Esophagus squamous epithelium (tissue), 5 donors: Measurements from ENCODE around the gene CNTN2. TPM values are rescaled to one million over a fixed set of nuclear protein-coding genes. Genes with fewer than 3 reads are reported as not detected.

ENCODE experiments used
- DNase-seq: peaks from one replicate; lab custom pipeline; 2025; lab: John Stamatoyannopoulos, UW
- H3K27ac ChIP-seq, 4 donors: fragments of 200-600 bp; sonication (generic); one replicate each; pipeline ENCODE4 v1.5.1; 2016 to 2019; ENCODE audit warnings: mild to moderate bottlenecking in 1 of 4
- H3K27me3 ChIP-seq, 4 donors: fragments of 200-600 bp; sonication (generic); 1 replicate in 3 of 4; 2 replicates in 1 of 4; pipeline versions ENCODE4 v1.5.1 to v1.6.0; 2017 to 2021; ENCODE audit warnings: antibody characterized with exemption in 1 of 4
- H3K36me3 ChIP-seq, 3 donors: fragments of 200-600 bp; sonication (generic); one replicate each; pipeline ENCODE4 v1.5.1; 2016 to 2019
- H3K4me1 ChIP-seq, 3 donors: fragments of 200-600 bp; sonication (generic); one replicate each; pipeline ENCODE4 v1.5.1; 2017 to 2019
- H3K4me3 ChIP-seq, 4 donors: fragments of 200-600 bp; sonication (generic); 1 replicate in 3 of 4; 2 replicates in 1 of 4; pipeline ENCODE4 v1.5.1; 2016 to 2019; ENCODE audit warnings: mild to moderate bottlenecking in 2 of 4, moderate library complexity in 1 of 4
- H3K9me3 ChIP-seq, 3 donors: fragments of 200-600 bp; sonication (generic); one replicate each; pipeline ENCODE4 v1.5.1; 2016 to 2019
- CTCF ChIP-seq, 6 experiments: fragments of 450-650 bp in 4 of 6; fragments of 200-600 bp in 2 of 6; sonication (generic) in 2 of 6; IDR thresholded peaks; one replicate each; pipeline ENCODE4 v1.5.1; 2016 to 2019; ENCODE audit warnings: antibody characterized with exemption in 6 of 6, mild to moderate bottlenecking in 4 of 6, moderate library complexity in 4 of 6
- POLR2A ChIP-seq, 4 donors: fragments of 450-650 bp; IDR thresholded peaks; one replicate each; pipeline ENCODE4 v1.6.1; 2017; ENCODE audit warnings: antibody characterized with exemption in 4 of 4, mild to moderate bottlenecking in 4 of 4, moderate library complexity in 3 of 4
- WGBS, 2 donors: methylation state at CpG; one replicate each; pipeline ENCODE4 v1.1.5; 2018; 5-methylcytosine and 5-hydroxymethylcytosine counted together
- intact Hi-C: fragments of 100-400 bp; cut with DNase I; formaldehyde crosslinking; loops from one replicate; pipeline ENCODE4 v1.15.0; 2022
- total RNA-seq, 4 donors: library from RNA; depleted of rRNA; stranded (reverse); fragments of >200 nt; gene quantifications; one replicate each; pipeline ENCODE4 v1.1.0, GENCODE V29; 2016
- donor health status: DM: yes; HTN: yes; CAD: no.

CNTN2 gene
- total RNA-seq, 4 donors from 2014 or later, result 0.19 TPM; not detected in 3

GRCh38 chr1:205072286-205072685 is 29.3 kb downstream of the CNTN2 start:
- intact Hi-C loops, result no loop called here
- Histone ChIP-seq H3K4me3 (no peak overlapping the region), H3K27ac (no peak overlapping the region), H3K27me3 (no peaks in the 10 kb centered on the region), H3K36me3 (no peaks in the 10 kb centered on the region), H3K4me1 (peaks cover 0 to 6% (median 0%) of the 10 kb centered on the region in 3 donors), H3K9me3 (no peaks in the 10 kb centered on the region)
- DNase-seq, result no peak
- 76 to 83% methylated on average over 6 of the region's 9 CpGs for WGBS, 2 donors
- TF ChIP-seq POLR2A (IDR thresholded peaks at IDR 0.05) (no peak), CTCF (IDR thresholded peaks at IDR 0.05) (no peak)

GRCh38 chr1:205072881-205073280 is 29.9 kb downstream of the CNTN2 start:
- Histone ChIP-seq H3K27ac (no peak overlapping the region), H3K27me3 (no peaks in the 10 kb centered on the region), H3K4me3 (no peak overlapping the region), H3K4me1 (peaks cover 0 to 6% (median 0%) of the 10 kb centered on the region in 3 donors), H3K9me3 (no peaks in the 10 kb centered on the region), H3K36me3 (no peaks in the 10 kb centered on the region)
- no peak for TF ChIP-seq POLR2A (IDR thresholded peaks at IDR 0.05)
- no peak for TF ChIP-seq CTCF (IDR thresholded peaks at IDR 0.05)
- intact Hi-C loops, result no loop called here
- DNase-seq, result no peak
- 60 to 61% methylated on average over 7 to 8 of the region's 8 CpGs for WGBS, 2 donors

- no peak for DNase-seq
- Histone ChIP-seq H3K9me3 (no peaks in the 10 kb centered on the region), H3K4me3 (no peak overlapping the region), H3K27ac (no peak overlapping the region), H3K27me3 (no peaks in the 10 kb centered on the region), H3K36me3 (no peaks in the 10 kb centered on the region), H3K4me1 (peaks cover 0 to 6% (median 0%) of the 10 kb centered on the region in 3 donors)
- 70 to 86% methylated on average over 4 to 5 of the region's 12 CpGs for WGBS, 2 donors
- no peak for TF ChIP-seq POLR2A (IDR thresholded peaks at IDR 0.05)
- TF ChIP-seq CTCF (IDR thresholded peaks at IDR 0.05), result no peak
- intact Hi-C loops, result no loop called here
These were observed 30.5 kb downstream of the CNTN2 start for GRCh38 chr1:205073511-205073910.

GRCh38 chr1:205074084-205074483 is 31.1 kb downstream of the CNTN2 start:
- H3K9me3 ChIP-seq, result no peaks in the 10 kb centered on the region
- peaks cover 0 to 6% (median 0%) of the 10 kb centered on the region in 3 donors for H3K4me1 ChIP-seq
- no peak overlapping the region for H3K27ac ChIP-seq
- TF ChIP-seq CTCF (IDR thresholded peaks at IDR 0.05) (no peak), POLR2A (IDR thresholded peaks at IDR 0.05) (no peak)
- no peak overlapping the region for H3K4me3 ChIP-seq
- 82 to 90% methylated on average over 4 to 6 of the region's 11 CpGs for WGBS, 2 donors
- no peak for DNase-seq
- H3K36me3 ChIP-seq, result no peaks in the 10 kb centered on the region
- intact Hi-C loops, result no loop called here
- no peaks in the 10 kb centered on the region for H3K27me3 ChIP-seq

- WGBS, 2 donors, result 72 to 90% methylated on average over 3 to 5 of the region's 7 CpGs
- intact Hi-C loops, result no loop called here
- H3K4me1 ChIP-seq, result peaks cover 0 to 6% (median 0%) of the 10 kb centered on the region in 3 donors
These were observed 31.5 kb downstream of the CNTN2 start for GRCh38 chr1:205074513-205074912.

More at GRCh38 chr1:205074513-205074912, 31.5 kb downstream of the CNTN2 start:
- Histone ChIP-seq H3K4me3 (no peak overlapping the region), H3K27me3 (no peaks in the 10 kb centered on the region), H3K36me3 (no peaks in the 10 kb centered on the region), H3K27ac (no peak overlapping the region), H3K9me3 (no peaks in the 10 kb centered on the region)
- TF ChIP-seq CTCF (IDR thresholded peaks at IDR 0.05), result no peak
- no peak for TF ChIP-seq POLR2A (IDR thresholded peaks at IDR 0.05)
- no peak for DNase-seq
